Kidney (tissue), 22 donors: ENCODE results near the gene MRPL4. TPM values are rescaled to one million over a fixed set of nuclear protein-coding genes. Genes with fewer than 3 reads are reported as not detected.

ENCODE experiments used
- DNase-seq, 5 donors: peaks; one replicate each; pipeline ENCODE4 v3.0.0-alpha.2; 2013 to 2020
- FAIRE-seq: peaks from 2 replicates; lab custom pipeline; 2012; peaks lifted over from hg19 to GRCh38; lab: Jason Lieb, UNC
- H3K27ac ChIP-seq, 2 donors: one replicate each; pipeline ENCODE4 v1.7.0; 2013; ENCODE audit warnings: low read depth in 2 of 2, low read length in 2 of 2, inconsistent platforms in 1 of 2
- H3K27me3 ChIP-seq: one replicate; pipeline ENCODE4 v1.7.1; 2013; ENCODE audit warnings: low read length, inconsistent platforms; ENCODE audit not compliant: control insufficient read depth, insufficient read depth
- H3K36me3 ChIP-seq, 3 donors: one replicate each; pipeline versions ENCODE4 v1.7.0 to v1.7.1; 2013; ENCODE audit warnings: low read length in 3 of 3, control low read depth in 1 of 3, inconsistent platforms in 1 of 3; ENCODE audit not compliant: insufficient read depth in 3 of 3, control insufficient read depth in 2 of 3
- H3K4me1 ChIP-seq, 3 donors: one replicate each; pipeline versions ENCODE4 v1.7.0 to v1.7.1; 2013; ENCODE audit warnings: low read length in 3 of 3, inconsistent platforms in 1 of 3, low read depth in 1 of 3; ENCODE audit not compliant: control insufficient read depth in 2 of 3, insufficient read depth in 2 of 3
- H3K4me3 ChIP-seq, 3 donors: one replicate each; pipeline versions ENCODE4 v1.7.0 to v1.8.1; 2013; ENCODE audit warnings: low read length in 3 of 3, control low read depth in 1 of 3, inconsistent platforms in 1 of 3
- H3K9ac ChIP-seq, 3 donors: one replicate each; pipeline versions ENCODE4 v1.7.0 to v1.7.1; 2013; ENCODE audit warnings: low read length in 3 of 3, control low read depth in 1 of 3, inconsistent platforms in 1 of 3
- H3K9me3 ChIP-seq, 3 donors: one replicate each; pipeline versions ENCODE4 v1.7.0 to v1.7.1; 2013; ENCODE audit warnings: low read length in 3 of 3, control low read depth in 1 of 3, inconsistent platforms in 1 of 3; ENCODE audit not compliant: control insufficient read depth in 2 of 3, insufficient read depth in 1 of 3
- intact Hi-C: fragments of 100-400 bp; cut with DNase I; formaldehyde crosslinking; loops from one replicate; pipeline ENCODE4 v1.11.1; 2022
- long read RNA-seq, 10 donors: library from polyadenylated mRNA in 1 of 10; unstranded in 1 of 10; transcript quantifications; one replicate each; pipeline ENCODE4 v2.0.0 and lab custom pipeline, GENCODE V29; 2021 to 2026
- polyA plus RNA-seq: library from polyadenylated mRNA; stranded (reverse); fragments of 350-450 nt; fragmentation: Illumina TruSeq; extraction: RNeasy Lipid Tissue Mini Kit (QIAGEN cat#74804); gene quantifications from one replicate; pipeline ENCODE4 v1.2.3, GENCODE V29; 2014; ENCODE audit warnings: low read depth, low replicate concordance; ENCODE audit not compliant: insufficient read depth
- total RNA-seq: library from RNA; stranded (reverse); fragmentation: NEBNext Ultra II Directional; extraction: Animal tissue kit (Norgen Biotek cat#: 25700); gene quantifications from one replicate; pipeline ENCODE4 v1.2.1, GENCODE V29; 2021
- TF ChIP-seq, protein P1 (sequence below): IDR thresholded peaks from 3 replicates; pipeline ENCODE4 v1.5.1; 2012; ENCODE audit warnings: mild to moderate bottlenecking, moderate library complexity, borderline replicate concordance; ENCODE audit not compliant: insufficient read depth; ENCODE audit errors: extremely low read depth
- donor health status: control.
- donor health status: control.
- donor health status: control.
- donor health status: control.
- donor health status: control.
- donor health status: DM: yes; HTN: yes; CAD: no.
- donor health status: Normal renal cell carcinoma (clear cell type).

MRPL4 gene
- total RNA-seq, result 44.8 TPM
- 102 TPM for polyA plus RNA-seq
- long read RNA-seq, donor 1, transcript MRPL4-201 (9 exons, 1,455 nt), result major isoform, 14 of 35 reads
- long read RNA-seq, donor 1, partial matches to known transcripts, result 14 of 35 reads
- long read RNA-seq, donor 1, other reads (novel, unspliced or antisense), result 5 of 35 reads
- long read RNA-seq, donor 2, transcript MRPL4-201 (9 exons, 1,455 nt), result major isoform, 25 of 29 reads
- long read RNA-seq, donor 2, partial matches to known transcripts, result 0 of 29 reads
- long read RNA-seq, donor 2, other reads (novel, unspliced or antisense), result 0 of 29 reads
- long read RNA-seq, donor 3, transcript MRPL4-201 (9 exons, 1,455 nt), result major isoform, 23 of 25 reads
- long read RNA-seq, donor 3, partial matches to known transcripts, result 0 of 25 reads
- long read RNA-seq, donor 3, other reads (novel, unspliced or antisense), result 0 of 25 reads
- long read RNA-seq, donor 4, transcript MRPL4-201 (9 exons, 1,455 nt), result major isoform, 17 of 26 reads
- long read RNA-seq, donor 4, partial matches to known transcripts, result 0 of 26 reads
- long read RNA-seq, donor 4, other reads (novel, unspliced or antisense), result 6 of 26 reads
- long read RNA-seq, donor 5, partial matches to known transcripts, result 0 of 1 reads
- long read RNA-seq, donor 5, other reads (novel, unspliced or antisense), result 0 of 1 reads
- long read RNA-seq, donor 6, transcript MRPL4-201 (9 exons, 1,455 nt), result major isoform, 10 of 16 reads
- long read RNA-seq, donor 6, partial matches to known transcripts, result 5 of 16 reads
- long read RNA-seq, donor 6, other reads (novel, unspliced or antisense), result 0 of 16 reads
- long read RNA-seq, donor 7, transcript MRPL4-201 (9 exons, 1,455 nt), result major isoform, 15 of 27 reads
- long read RNA-seq, donor 7, partial matches to known transcripts, result 3 of 27 reads
- long read RNA-seq, donor 7, other reads (novel, unspliced or antisense), result 7 of 27 reads
- long read RNA-seq, donor 8, transcript MRPL4-201 (9 exons, 1,455 nt), result major isoform, 14 of 25 reads
- long read RNA-seq, donor 8, partial matches to known transcripts, result 6 of 25 reads
- long read RNA-seq, donor 8, other reads (novel, unspliced or antisense), result 0 of 25 reads
- long read RNA-seq, donor 9, transcript MRPL4-201 (9 exons, 1,455 nt), result major isoform, 5 of 6 reads
- long read RNA-seq, donor 9, partial matches to known transcripts, result 0 of 6 reads
- long read RNA-seq, donor 9, other reads (novel, unspliced or antisense), result 0 of 6 reads
- long read RNA-seq, donor 10, transcript MRPL4-201 (9 exons, 1,455 nt), result major isoform, 15 of 29 reads
- long read RNA-seq, donor 10, transcript MRPL4-207 (8 exons, 1,423 nt), result minor isoform, 5 of 29 reads
- long read RNA-seq, donor 10, partial matches to known transcripts, result 7 of 29 reads
- long read RNA-seq, donor 10, other reads (novel, unspliced or antisense), result 0 of 29 reads

- H3K27me3 ChIP-seq, result no peaks in the 10 kb centered on the region
- H3K27ac ChIP-seq, result peak within 1 kb of the TSS; percentile 82 to 88
- peak within 1 kb of the TSS; percentile 45 to 97 (median 81) for H3K9ac ChIP-seq
- DNase-seq (peak; percentile 98 to 100 (median 99)), FAIRE-seq (peak; percentile 98)
- H3K36me3 ChIP-seq, result peaks cover 2 to 16% (median 9%) of the 10 kb centered on the region in 3 donors
- H3K4me3 ChIP-seq, result peak within 1 kb of the TSS; percentile 97 to 99 (median 98)
- H3K9me3 ChIP-seq, result no peaks in the 10 kb centered on the region
- intact Hi-C loops, result loop anchor here (5.0 kb wide), 1 partner anchor 145 kb away; no protein-coding TSS in a partner anchor
- peaks cover 0 to 8% (median 0%) of the 10 kb centered on the region in 3 donors for H3K4me1 ChIP-seq
- TF ChIP-seq, protein P1, sequence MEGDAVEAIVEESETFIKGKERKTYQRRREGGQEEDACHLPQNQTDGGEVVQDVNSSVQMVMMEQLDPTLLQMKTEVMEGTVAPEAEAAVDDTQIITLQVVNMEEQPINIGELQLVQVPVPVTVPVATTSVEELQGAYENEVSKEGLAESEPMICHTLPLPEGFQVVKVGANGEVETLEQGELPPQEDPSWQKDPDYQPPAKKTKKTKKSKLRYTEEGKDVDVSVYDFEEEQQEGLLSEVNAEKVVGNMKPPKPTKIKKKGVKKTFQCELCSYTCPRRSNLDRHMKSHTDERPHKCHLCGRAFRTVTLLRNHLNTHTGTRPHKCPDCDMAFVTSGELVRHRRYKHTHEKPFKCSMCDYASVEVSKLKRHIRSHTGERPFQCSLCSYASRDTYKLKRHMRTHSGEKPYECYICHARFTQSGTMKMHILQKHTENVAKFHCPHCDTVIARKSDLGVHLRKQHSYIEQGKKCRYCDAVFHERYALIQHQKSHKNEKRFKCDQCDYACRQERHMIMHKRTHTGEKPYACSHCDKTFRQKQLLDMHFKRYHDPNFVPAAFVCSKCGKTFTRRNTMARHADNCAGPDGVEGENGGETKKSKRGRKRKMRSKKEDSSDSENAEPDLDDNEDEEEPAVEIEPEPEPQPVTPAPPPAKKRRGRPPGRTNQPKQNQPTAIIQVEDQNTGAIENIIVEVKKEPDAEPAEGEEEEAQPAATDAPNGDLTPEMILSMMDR, result no peak
These were observed at the start of gene MRPL4 for GRCh38 chr19:10251792-10252694. Gene MRPL4 (plus strand): TSS chr19:10252214. CDS start chr19:10252254, 40 bp downstream.

DNA sequence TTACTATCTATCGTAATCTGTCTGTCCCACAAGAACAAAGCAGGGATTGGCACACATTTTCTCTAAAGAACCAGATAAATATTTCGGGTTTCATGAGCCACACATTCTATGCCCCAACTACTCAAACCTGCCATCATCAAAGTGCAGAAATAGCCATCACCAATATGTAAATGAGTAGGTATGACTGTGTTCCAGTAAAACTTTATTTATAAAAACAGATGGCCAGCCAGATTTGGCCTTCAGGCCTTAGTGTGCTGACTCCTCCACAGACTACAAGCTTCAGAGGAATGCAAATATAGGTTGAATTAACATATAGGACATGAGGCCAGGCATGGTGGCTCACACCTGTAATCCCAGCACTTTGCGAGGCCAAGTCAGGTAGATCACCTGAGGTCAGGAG lies 48.3 kb upstream of the MRPL4 start:
- H3K36me3 ChIP-seq, result no peaks in the 10 kb centered on the region
- FAIRE-seq, result no peak
- TF ChIP-seq, protein P1, result no peak
- intact Hi-C loops, result no loop called here
- no peaks in the 10 kb centered on the region for H3K4me1 ChIP-seq
- H3K27ac ChIP-seq, result no peak overlapping the region
- no peak for DNase-seq
- H3K9ac ChIP-seq, result no peak overlapping the region
- H3K4me3 ChIP-seq, result no peak overlapping the region
- no peaks in the 10 kb centered on the region for H3K27me3 ChIP-seq
- H3K9me3 ChIP-seq, result no peaks in the 10 kb centered on the region

GRCh38 chr19:10205636-10206035 lies 46.4 kb upstream of the MRPL4 start:
- Histone ChIP-seq H3K36me3 (no peaks in the 10 kb centered on the region), H3K4me1 (no peaks in the 10 kb centered on the region), H3K9me3 (no peaks in the 10 kb centered on the region), H3K27ac (no peak overlapping the region), H3K9ac (no peak overlapping the region), H3K27me3 (no peaks in the 10 kb centered on the region), H3K4me3 (no peak overlapping the region)
- TF ChIP-seq, protein P1, result no peak
- intact Hi-C loops, result no loop called here
- FAIRE-seq, result no peak
- DNase-seq, result no peak
